Erythroblast (primary cell): Measurements from ENCODE around the gene DKC1.

Experiments
- DNase-seq, 2 experiments: peaks; one replicate each; lab custom pipeline; 2025; lab: John Stamatoyannopoulos, UW
- GATA1 ChIP-seq: IDR thresholded peaks from 2 replicates; pipeline ENCODE4 v1.6.1; 2011; ENCODE audit warnings: low read depth, mild to moderate bottlenecking, control low read depth, low read length, moderate library complexity
- POLR2A ChIP-seq: IDR thresholded peaks from 2 replicates; pipeline ENCODE4 v1.6.1; 2011; ENCODE audit warnings: mild to moderate bottlenecking, low read length

The DKC1 gene

DNA sequence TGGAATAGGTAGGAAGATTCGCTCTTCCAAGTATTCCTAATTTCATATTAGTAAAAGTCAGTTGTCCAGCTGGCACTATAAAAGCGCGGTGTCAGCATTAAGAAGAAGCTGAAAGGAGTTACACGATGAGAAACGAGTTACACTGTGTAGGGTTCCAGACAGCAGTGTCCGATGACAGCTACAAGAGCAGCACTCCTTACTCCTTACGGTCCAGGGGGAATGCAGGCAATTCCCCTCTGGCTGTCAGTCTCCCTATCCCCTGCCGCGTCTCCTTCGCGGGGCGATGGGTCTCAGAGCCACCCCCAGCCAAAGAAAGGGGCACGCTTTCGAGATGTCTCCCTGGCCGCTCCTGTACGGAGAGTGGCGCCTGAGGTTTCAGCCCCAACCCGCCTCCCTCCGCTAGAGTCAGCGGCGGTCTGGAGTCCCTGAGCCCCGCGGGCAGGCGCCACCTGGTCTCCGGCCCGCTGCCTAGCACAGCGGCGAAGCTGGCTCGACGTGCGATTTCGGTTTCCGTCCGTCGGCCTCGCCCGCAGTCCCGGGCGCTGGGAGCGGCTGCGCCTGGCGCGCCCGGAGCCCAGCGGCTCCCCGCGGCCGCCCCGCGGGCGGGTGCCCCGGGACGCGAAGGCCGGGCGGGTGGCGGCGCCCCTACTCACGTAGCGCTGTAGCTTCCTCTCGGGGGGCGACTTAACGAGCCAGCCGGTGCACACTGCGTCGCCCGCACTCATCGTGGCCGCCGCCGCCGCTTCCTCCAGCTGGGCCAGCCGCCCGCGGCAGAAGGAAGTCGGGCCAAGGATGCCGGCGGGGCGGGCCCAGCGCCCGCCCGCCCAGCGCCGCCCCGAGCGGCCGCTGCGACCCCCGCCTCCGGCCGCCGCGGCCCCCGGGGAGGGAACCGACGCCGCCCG lies 12.1 kb upstream of the DKC1 start, which contains the start of gene GAB3:
TSS of gene GAB3 (minus strand) at position 777 of the 902 bp plus-strand sequence. CDS start at position 725, 52 bp downstream.
- TF ChIP-seq GATA1 (no peak), POLR2A (peak; percentile 42)

GRCh38 chrX:154751203-154751668 lies 11.4 kb upstream of the DKC1 start:
- no peak for DNase-seq
- TF ChIP-seq POLR2A (no peak), GATA1 (no peak)

More for the DNA sequence above, 12.1 kb upstream of the DKC1 start, which contains the start of gene GAB3:
- DNase-seq: peak; percentile 56 to 76

DNA sequence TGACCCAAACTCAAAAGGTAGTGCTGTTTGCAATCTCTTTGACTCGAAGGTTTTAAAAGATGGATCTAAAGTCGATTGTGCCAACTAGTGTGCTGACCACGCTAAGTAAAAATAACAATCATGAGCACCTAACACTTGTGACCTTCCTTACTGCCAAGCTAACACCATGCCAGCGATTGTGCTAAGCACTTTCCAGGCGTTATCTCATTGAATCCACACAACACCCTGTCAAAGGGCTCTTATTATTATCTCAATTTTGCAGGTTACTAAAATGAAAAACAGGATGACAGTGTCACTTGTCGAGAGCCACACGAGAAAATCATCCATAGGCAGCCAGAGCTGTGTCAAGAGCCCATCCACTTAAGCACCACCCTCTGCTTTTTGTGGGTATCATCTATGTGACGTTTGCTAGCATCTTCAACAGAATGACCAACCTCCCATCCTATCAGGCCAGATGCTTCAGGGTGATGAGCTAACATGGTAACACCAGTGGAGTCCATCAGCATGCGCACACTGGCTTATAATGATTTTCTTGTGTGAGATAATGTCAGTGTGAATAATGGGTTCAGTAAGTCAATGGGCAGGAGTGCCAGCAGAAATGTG lies 10.9 kb upstream of the DKC1 start:
- TF ChIP-seq POLR2A (peak; percentile 90), GATA1 (peak; percentile 37)
- peak; percentile 91 to 97 for DNase-seq

- no peak for DNase-seq
- no peak for TF ChIP-seq POLR2A
Observed at GRCh38 chrX:154758696-154759095, 4.0 kb upstream of the DKC1 start.

DNA sequence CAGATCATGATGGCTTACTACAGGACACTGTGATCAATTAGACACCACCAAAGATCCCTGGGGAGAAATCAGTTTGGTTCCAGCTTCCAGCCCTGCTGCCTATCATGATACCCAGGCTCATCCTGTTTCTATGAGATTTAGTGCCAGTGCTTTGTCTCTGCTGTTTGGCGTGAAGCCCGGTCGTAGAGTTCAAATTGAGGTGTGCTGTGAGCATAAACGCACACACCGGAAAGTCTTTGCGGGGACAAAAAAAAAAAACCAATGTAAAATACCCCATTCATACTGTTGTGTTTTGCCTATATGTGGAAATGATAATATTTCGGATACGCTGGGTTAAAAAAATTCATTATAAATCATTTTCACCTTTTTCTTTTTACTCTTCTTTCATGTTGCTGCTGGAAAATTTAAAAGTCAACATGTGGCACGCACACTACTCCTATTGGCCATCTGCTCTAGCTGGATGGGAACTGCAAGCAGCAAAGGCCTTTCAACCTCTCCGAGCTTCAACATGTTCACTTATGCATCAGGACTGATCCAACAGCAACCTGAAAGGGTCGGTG lies 607 bp upstream of the DKC1 start:
- TF ChIP-seq POLR2A (no peak), GATA1 (no peak)
- peak; percentile 63 to 72 for DNase-seq

DNA sequence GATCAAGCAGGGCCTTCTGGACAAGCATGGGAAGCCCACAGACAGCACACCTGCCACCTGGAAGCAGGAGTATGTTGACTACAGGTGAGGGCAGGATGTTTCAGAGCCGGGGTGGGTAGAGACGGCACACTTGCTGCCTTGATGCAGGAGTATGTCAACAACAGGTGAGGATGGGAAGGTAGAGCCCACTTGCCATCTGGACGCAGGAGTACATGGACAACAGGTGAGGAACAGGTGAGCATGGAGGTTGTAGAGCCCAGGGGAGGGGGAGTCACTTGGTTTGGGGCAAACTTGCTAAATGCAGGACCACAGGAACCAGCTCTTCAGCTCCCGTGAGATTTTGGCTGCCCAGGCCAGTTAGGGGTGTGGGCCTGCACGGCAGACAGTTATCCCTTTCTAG lies 12.0 kb downstream of the DKC1 start:
- no peak for TF ChIP-seq GATA1
- TF ChIP-seq POLR2A: no peak
- no peak for DNase-seq

DNA sequence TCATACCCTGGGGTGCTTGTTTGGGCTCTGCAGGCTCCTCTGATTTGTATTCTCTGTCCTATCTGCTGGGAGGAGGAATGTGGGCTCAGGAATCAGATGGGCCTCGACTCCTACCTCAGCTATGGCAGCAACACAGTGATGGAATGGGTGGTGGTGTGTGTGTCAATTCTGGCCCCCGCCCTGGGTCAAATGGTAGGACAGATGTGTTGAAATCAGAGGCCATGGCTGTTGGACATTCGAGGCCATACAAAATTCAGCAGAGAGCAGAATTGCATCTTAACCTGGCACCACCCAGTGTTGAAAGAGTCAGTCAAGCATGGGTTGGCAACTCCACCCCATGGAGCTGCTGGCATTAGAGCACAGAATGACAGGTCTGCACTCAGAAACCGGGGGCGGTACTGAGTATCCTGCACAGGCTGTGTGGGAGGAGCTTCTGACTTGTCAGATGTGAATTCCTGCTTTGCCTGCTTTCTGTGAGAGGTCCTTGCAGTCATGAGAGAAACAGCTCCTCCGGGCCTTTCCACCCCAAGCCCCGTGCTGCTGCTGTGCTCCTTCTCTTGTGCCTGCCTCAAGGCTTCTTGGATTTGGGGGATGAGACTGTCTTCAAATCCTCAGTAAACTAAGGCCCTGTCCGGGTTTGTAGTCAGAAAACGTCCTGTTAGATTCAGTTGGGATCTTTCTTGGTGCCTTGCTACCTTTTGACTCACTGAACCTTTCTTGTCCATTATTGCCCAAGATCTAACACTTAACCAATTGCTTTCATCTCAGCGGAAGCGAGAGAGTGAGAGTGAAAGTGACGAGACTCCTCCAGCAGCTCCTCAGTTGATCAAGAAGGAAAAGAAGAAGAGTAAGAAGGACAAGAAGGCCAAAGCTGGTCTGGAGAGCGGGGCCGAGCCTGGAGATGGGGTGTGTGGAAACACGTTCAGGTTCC lies 13.0 kb downstream of the DKC1 start:
- TF ChIP-seq POLR2A (peak; percentile 27), GATA1 (no peak)
- peak; percentile 49 to 67 for DNase-seq

- no peak for DNase-seq
- TF ChIP-seq GATA1: no peak
- TF ChIP-seq POLR2A: peak; percentile 12
Observed at GRCh38 chrX:154776753-154777152, 14.1 kb downstream of the DKC1 start.

DNA sequence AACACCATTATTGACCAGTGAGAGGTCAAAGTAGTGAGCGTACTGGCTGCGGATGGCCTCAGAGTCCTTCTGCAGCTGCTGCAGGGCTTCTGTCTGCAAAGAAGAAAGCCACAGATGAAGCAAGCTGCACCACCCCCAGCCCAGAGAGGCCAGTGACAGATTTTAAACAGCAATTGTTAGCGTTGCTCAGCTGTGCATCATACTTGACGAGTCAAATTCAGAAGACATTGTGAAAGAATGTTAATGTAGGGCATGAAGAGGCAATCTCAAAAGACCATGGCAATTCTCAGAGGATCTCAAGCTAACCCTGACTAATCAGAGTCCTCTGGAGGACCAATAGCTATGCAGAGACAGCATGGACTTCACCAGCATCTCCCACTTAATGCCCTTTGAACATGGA lies 16.6 kb downstream of the DKC1 start:
- DNase-seq: no peak
- TF ChIP-seq POLR2A (no peak), GATA1 (no peak)

DNA sequence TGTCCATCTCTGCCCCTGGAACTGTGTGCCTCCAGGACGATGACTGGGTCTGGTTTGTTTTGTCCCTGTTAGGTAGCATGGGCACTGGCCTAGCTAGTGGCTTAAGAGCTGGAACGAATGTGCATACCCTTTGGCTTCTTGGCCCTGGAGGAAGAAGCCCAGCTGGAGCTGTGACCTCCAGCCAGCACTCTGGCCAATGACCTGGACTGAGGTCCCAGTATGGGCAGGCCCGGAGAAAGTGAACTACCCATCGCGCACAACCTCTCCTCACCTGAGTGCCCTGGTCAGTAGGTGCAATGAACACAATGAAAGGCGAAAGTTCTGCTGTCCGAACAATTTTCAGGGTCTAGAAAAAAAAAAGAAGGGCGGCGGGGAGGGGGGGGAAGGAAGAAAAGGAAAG lies 18.3 kb downstream of the DKC1 start:
- TF ChIP-seq POLR2A: no peak
- TF ChIP-seq GATA1: no peak

DNA sequence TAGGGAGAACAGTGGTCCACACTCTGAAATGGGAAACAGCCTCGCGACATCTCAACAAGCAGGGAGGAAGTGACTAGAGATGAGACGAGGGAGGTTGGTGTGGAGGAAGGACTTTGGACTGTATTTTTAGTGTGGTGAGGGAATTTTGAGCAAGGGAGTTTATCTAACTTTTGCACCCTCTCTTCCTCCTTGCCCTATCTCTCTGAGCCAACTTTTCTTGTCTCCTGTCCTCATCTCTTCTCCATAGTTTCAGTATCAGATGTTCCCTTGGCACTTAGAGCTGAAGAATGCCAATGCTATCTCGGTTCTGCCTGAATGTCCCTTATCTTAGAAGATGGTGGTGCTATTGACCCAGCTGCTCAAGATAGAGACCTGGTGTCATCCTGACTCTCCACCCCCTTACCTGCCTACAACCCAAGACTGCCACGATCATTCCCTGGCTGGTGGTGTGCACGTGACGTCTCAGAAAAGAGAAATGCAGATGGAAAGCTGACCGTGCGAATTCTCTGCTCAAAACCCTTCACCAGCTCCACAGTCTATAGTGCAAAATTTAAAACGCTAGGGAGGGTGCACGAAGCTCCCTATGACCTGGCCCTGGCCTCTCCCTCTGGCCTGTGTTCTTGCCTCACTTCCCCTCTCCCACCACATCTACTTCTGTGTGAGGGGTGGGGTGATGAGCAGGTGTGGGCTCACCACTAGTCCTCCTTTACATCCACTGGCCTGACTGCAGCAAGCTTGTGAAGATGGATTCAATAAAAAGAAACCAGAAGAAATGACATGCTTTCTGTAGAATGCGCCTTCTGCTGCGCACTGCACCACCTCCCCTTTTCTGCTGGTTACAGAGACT lies 21.7 kb downstream of the DKC1 start:
- peak; percentile 25 for TF ChIP-seq POLR2A
- TF ChIP-seq GATA1: peak; percentile 36
- peak; percentile 78 to 84 for DNase-seq

More for the DNA sequence above, 18.3 kb downstream of the DKC1 start:
- DNase-seq: no peak

- TF ChIP-seq POLR2A (no peak), GATA1 (no peak)
- DNase-seq: peak; percentile 42 to 55
Observed at GRCh38 chrX:154785716-154786115, 23.1 kb downstream of the DKC1 start.
